HEK293 (cell line): ENCODE data around the gene PRICKLE1.
A peak's percentile ranks its signal among the peaks of the same experiment; 100 is the strongest.

Experiments used
- AEBP2 ChIP-seq: fragments of 450-650 bp; formaldehyde crosslinking; IDR thresholded peaks from 2 replicates; pipeline ENCODE4 v1.5.1; 2016; ENCODE audit warnings: missing biosample characterization, missing genetic modification characterization, borderline replicate concordance
- EGR2 ChIP-seq: fragments of 450-650 bp; formaldehyde crosslinking; IDR thresholded peaks from 2 replicates; pipeline ENCODE4 v1.5.1; 2016; ENCODE audit warnings: low read depth, missing biosample characterization, missing genetic modification characterization
- GLI2 ChIP-seq: fragments of 450-650 bp; formaldehyde crosslinking; IDR thresholded peaks from 2 replicates; pipeline ENCODE4; 2017; ENCODE audit warnings: missing biosample characterization, missing genetic modification characterization, low read depth, borderline replicate concordance
- HOXC10 ChIP-seq: sonication (generic); formaldehyde crosslinking; IDR thresholded peaks from 2 replicates; pipeline ENCODE4 v1.8.1; 2023; ENCODE audit warnings: mild to moderate bottlenecking, missing genetic modification reagents
- KLF8 ChIP-seq: fragments of 450-650 bp; formaldehyde crosslinking; IDR thresholded peaks from 2 replicates; pipeline ENCODE4 v1.5.1; 2016; ENCODE audit warnings: missing biosample characterization, missing genetic modification characterization
- PRDM1 ChIP-seq: fragments of 450-650 bp; formaldehyde crosslinking; IDR thresholded peaks from 2 replicates; pipeline ENCODE4; 2016; ENCODE audit warnings: missing biosample characterization, missing genetic modification characterization
- RBAK ChIP-seq: fragments of 450-650 bp; formaldehyde crosslinking; IDR thresholded peaks from 2 replicates; pipeline ENCODE4 v1.5.1; 2016; ENCODE audit warnings: missing biosample characterization, missing genetic modification characterization
- SCRT1 ChIP-seq: fragments of 450-650 bp; formaldehyde crosslinking; IDR thresholded peaks from 2 replicates; pipeline ENCODE4 v1.5.1; 2016; ENCODE audit warnings: missing biosample characterization, missing genetic modification characterization, borderline replicate concordance
- SETDB1 ChIP-seq: IDR thresholded peaks from one replicate; pipeline ENCODE4 v1.6.1; 2017; ENCODE audit warnings: mild to moderate bottlenecking, low read length, moderate library complexity, mixed read lengths; ENCODE audit not compliant: insufficient read length
- TRIM28 ChIP-seq: IDR thresholded peaks from 2 replicates; pipeline ENCODE4 v1.6.1; 2011; ENCODE audit warnings: low read length, control low read depth, borderline replicate concordance
- YY2 ChIP-seq: fragments of 450-650 bp; formaldehyde crosslinking; IDR thresholded peaks from 2 replicates; pipeline ENCODE4 v1.5.1; 2016; ENCODE audit warnings: missing biosample characterization, missing genetic modification characterization
- ZBTB26 ChIP-seq: fragments of 450-650 bp; formaldehyde crosslinking; optimal IDR thresholded peaks from 2 replicates; pipeline ENCODE3; 2016; ENCODE audit warnings: missing biosample characterization, mild to moderate bottlenecking, missing genetic modification characterization
- ZFHX2 ChIP-seq: fragments of 450-650 bp; formaldehyde crosslinking; conservative IDR thresholded peaks from 2 replicates; pipeline ENCODE4 v1.5.1; 2016; ENCODE audit warnings: missing biosample characterization, missing genetic modification characterization
- ZFP37 ChIP-seq: fragments of 450-650 bp; formaldehyde crosslinking; IDR thresholded peaks from 2 replicates; pipeline ENCODE4 v1.5.1; 2016; ENCODE audit warnings: missing biosample characterization, missing genetic modification characterization
- ZIC2 ChIP-seq: fragments of 450-650 bp; formaldehyde crosslinking; IDR thresholded peaks from 2 replicates; pipeline ENCODE4 v1.5.1; 2016; ENCODE audit warnings: missing biosample characterization, missing genetic modification characterization
- ZNF114 ChIP-seq: fragments of 450-650 bp; formaldehyde crosslinking; IDR thresholded peaks from 2 replicates; pipeline ENCODE4 v1.5.0; 2017; ENCODE audit warnings: missing biosample characterization, missing genetic modification characterization
- ZNF132 ChIP-seq: fragments of 450-650 bp; formaldehyde crosslinking; IDR thresholded peaks from 2 replicates; pipeline ENCODE4 v1.5.1; 2017; ENCODE audit warnings: missing biosample characterization, missing genetic modification characterization, borderline replicate concordance
- ZNF133 ChIP-seq: fragments of 450-650 bp; formaldehyde crosslinking; IDR thresholded peaks from 2 replicates; pipeline ENCODE4 v1.5.1; 2016; ENCODE audit warnings: missing biosample characterization, missing genetic modification characterization
- ZNF174 ChIP-seq: fragments of 450-650 bp; formaldehyde crosslinking; IDR thresholded peaks from 2 replicates; pipeline ENCODE4 v1.5.0; 2017; ENCODE audit warnings: missing biosample characterization, mild to moderate bottlenecking, missing genetic modification characterization
- ZNF214 ChIP-seq: fragments of 450-650 bp; formaldehyde crosslinking; IDR thresholded peaks from 2 replicates; pipeline ENCODE4 v1.5.1; 2017; ENCODE audit warnings: missing biosample characterization, mild to moderate bottlenecking, missing genetic modification characterization, borderline replicate concordance
- ZNF280C ChIP-seq: fragments of 450-650 bp; formaldehyde crosslinking; IDR thresholded peaks from 2 replicates; pipeline ENCODE4 v1.5.1; 2016; ENCODE audit warnings: missing biosample characterization, missing genetic modification characterization
- ZNF302 ChIP-seq: fragments of 450-650 bp; formaldehyde crosslinking; IDR thresholded peaks from 2 replicates; pipeline ENCODE4 v1.5.1; 2016; ENCODE audit warnings: missing biosample characterization, missing genetic modification characterization, low read depth
- ZNF48 ChIP-seq: fragments of 450-650 bp; formaldehyde crosslinking; IDR thresholded peaks from 2 replicates; pipeline ENCODE4 v1.5.1; 2016; ENCODE audit warnings: missing biosample characterization, missing genetic modification characterization
- ZNF510 ChIP-seq: fragments of 450-650 bp; formaldehyde crosslinking; IDR thresholded peaks from 2 replicates; pipeline ENCODE4 v1.5.1; 2018; ENCODE audit warnings: mild to moderate bottlenecking, missing genetic modification characterization, missing biosample characterization; ENCODE audit not compliant: insufficient replicate concordance
- ZNF521 ChIP-seq: fragments of 450-650 bp; formaldehyde crosslinking; IDR thresholded peaks from 2 replicates; pipeline ENCODE4 v1.5.1; 2017; ENCODE audit warnings: missing biosample characterization, mild to moderate bottlenecking, missing genetic modification characterization
- ZNF548 ChIP-seq: fragments of 450-650 bp; formaldehyde crosslinking; IDR thresholded peaks from 2 replicates; pipeline ENCODE4 v1.5.1; 2016; ENCODE audit warnings: missing biosample characterization, missing genetic modification characterization
- ZNF626 ChIP-seq: fragments of 450-650 bp; sonication (Bioruptor Pico); formaldehyde crosslinking; IDR thresholded peaks from 2 replicates; pipeline ENCODE4 v1.5.1; 2018; ENCODE audit warnings: missing biosample characterization, missing genetic modification characterization, inconsistent platforms
- ZNF639 ChIP-seq: fragments of 450-650 bp; formaldehyde crosslinking; IDR thresholded peaks from 2 replicates; pipeline ENCODE4 v1.5.1; 2016; ENCODE audit warnings: missing biosample characterization, missing genetic modification characterization
- ZNF747 ChIP-seq: fragments of 450-650 bp; formaldehyde crosslinking; IDR thresholded peaks from 2 replicates; pipeline ENCODE4 v1.5.1; 2016; ENCODE audit warnings: missing biosample characterization, missing genetic modification characterization
- ZNF777 ChIP-seq: fragments of 450-650 bp; formaldehyde crosslinking; IDR thresholded peaks from 2 replicates; pipeline ENCODE4 v1.5.1; 2017; ENCODE audit warnings: missing biosample characterization, missing genetic modification characterization, borderline replicate concordance
- ZNF792 ChIP-seq: fragments of 450-650 bp; formaldehyde crosslinking; IDR thresholded peaks from 2 replicates; pipeline ENCODE4 v1.5.1; 2016; ENCODE audit warnings: missing biosample characterization, missing genetic modification characterization
- ZNF837 ChIP-seq: fragments of 450-650 bp; formaldehyde crosslinking; IDR thresholded peaks from 2 replicates; pipeline ENCODE4 v1.5.1; 2016; ENCODE audit warnings: missing biosample characterization, missing genetic modification characterization
- TF ChIP-seq, protein P1 (sequence below): fragments of 450-650 bp; formaldehyde crosslinking; IDR thresholded peaks from 2 replicates; pipeline ENCODE4 v1.5.1; 2017; ENCODE audit warnings: missing biosample characterization, missing genetic modification characterization
- TF ChIP-seq, protein P2 (sequence below): fragments of 450-650 bp; formaldehyde crosslinking; IDR thresholded peaks from 2 replicates; pipeline ENCODE4 v1.5.1; 2016; ENCODE audit warnings: missing biosample characterization, missing genetic modification characterization

PRICKLE1 gene

GRCh38 chr12:42617622-42618021, 28.1 kb upstream of the PRICKLE1 start (continued):
- no peak for TF ChIP-seq EGR2 (tag by site-specific recombination)
- peak; percentile 100 for TF ChIP-seq TRIM28
- TF ChIP-seq ZFP37, result no peak
- TF ChIP-seq ZNF302 (tag by site-specific recombination), result no peak
- no peak for TF ChIP-seq ZNF174 (tag by site-specific recombination)
- TF ChIP-seq SETDB1, result peak; percentile 99
- TF ChIP-seq RBAK (tag by site-specific recombination), result no peak
- TF ChIP-seq ZIC2, result no peak
- TF ChIP-seq PRDM1 (tag by site-specific recombination), result no peak
- TF ChIP-seq ZNF114 (tag by site-specific recombination), result no peak
- no peak for TF ChIP-seq ZNF280C
- TF ChIP-seq GLI2 (tag by site-specific recombination), result no peak
- no peak for TF ChIP-seq HOXC10 (CRISPR knock-in tag)
- no peak for TF ChIP-seq ZFHX2
- TF ChIP-seq ZNF510 (tag by site-specific recombination), result peak; percentile 54
- TF ChIP-seq ZBTB26 (tag by site-specific recombination), result no peak
- TF ChIP-seq ZNF214 (tag by site-specific recombination), result no peak
- no peak for TF ChIP-seq ZNF548 (tag by site-specific recombination)
- no peak for TF ChIP-seq ZNF133 (tag by site-specific recombination)
- no peak for TF ChIP-seq ZNF837 (tag by site-specific recombination)
- TF ChIP-seq, protein P1, sequence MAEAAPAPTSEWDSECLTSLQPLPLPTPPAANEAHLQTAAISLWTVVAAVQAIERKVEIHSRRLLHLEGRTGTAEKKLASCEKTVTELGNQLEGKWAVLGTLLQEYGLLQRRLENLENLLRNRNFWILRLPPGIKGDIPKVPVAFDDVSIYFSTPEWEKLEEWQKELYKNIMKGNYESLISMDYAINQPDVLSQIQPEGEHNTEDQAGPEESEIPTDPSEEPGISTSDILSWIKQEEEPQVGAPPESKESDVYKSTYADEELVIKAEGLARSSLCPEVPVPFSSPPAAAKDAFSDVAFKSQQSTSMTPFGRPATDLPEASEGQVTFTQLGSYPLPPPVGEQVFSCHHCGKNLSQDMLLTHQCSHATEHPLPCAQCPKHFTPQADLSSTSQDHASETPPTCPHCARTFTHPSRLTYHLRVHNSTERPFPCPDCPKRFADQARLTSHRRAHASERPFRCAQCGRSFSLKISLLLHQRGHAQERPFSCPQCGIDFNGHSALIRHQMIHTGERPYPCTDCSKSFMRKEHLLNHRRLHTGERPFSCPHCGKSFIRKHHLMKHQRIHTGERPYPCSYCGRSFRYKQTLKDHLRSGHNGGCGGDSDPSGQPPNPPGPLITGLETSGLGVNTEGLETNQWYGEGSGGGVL (tag by site-specific recombination), result no peak
- TF ChIP-seq ZNF626 (tag by site-specific recombination), result peak; percentile 99
- TF ChIP-seq KLF8 (tag by site-specific recombination), result 0 out of 2 replicates have a peak, but pooled peaks have one; percentile 12
- TF ChIP-seq, protein P2, sequence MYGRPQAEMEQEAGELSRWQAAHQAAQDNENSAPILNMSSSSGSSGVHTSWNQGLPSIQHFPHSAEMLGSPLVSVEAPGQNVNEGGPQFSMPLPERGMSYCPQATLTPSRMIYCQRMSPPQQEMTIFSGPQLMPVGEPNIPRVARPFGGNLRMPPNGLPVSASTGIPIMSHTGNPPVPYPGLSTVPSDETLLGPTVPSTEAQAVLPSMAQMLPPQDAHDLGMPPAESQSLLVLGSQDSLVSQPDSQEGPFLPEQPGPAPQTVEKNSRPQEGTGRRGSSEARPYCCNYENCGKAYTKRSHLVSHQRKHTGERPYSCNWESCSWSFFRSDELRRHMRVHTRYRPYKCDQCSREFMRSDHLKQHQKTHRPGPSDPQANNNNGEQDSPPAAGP, result no peak
- peak; percentile 91 for TF ChIP-seq SCRT1
- TF ChIP-seq ZNF777 (tag by site-specific recombination), result no peak
- TF ChIP-seq ZNF521 (tag by site-specific recombination), result no peak
- no peak for TF ChIP-seq AEBP2 (tag by site-specific recombination)
- TF ChIP-seq ZNF747 (tag by site-specific recombination), result no peak
- no peak for TF ChIP-seq YY2 (tag by site-specific recombination)
- TF ChIP-seq ZNF639, result no peak
- no peak for TF ChIP-seq ZNF132
- no peak for TF ChIP-seq ZNF48 (tag by site-specific recombination)
- TF ChIP-seq ZNF792 (tag by site-specific recombination), result no peak
